GM10266 (cell line): ENCODE measurements around the gene CABP2.
A peak's percentile ranks its signal among the peaks of the same experiment; 100 is the strongest.
"Not testable (repeated sequence)": the region's sequence is repeated elsewhere in the genome, so short reads cannot be mapped to it uniquely, and the experiment has no call there.

ENCODE experiments used
- DNase-seq: peaks from one replicate; pipeline ENCODE4 v3.0.0; 2012; ENCODE audit errors: extremely low spot score
- CTCF ChIP-seq: IDR thresholded peaks from 2 replicates; pipeline ENCODE4 v1.5.1; 2012; ENCODE audit warnings: mild to moderate bottlenecking, low read depth; ENCODE audit not compliant: control insufficient read depth, insufficient read depth; ENCODE audit errors: missing control alignments

Gene CABP2

GRCh38 chr11:67522844-67523555 lies at the start of gene CABP2:
CABP2 (minus strand) TSS chr11:67523446; CDS start chr11:67523326, 120 bp downstream.
- no peak for TF ChIP-seq CTCF
- no peak for DNase-seq

GRCh38 chr11:67572747-67573419 lies 49.6 kb upstream of the CABP2 start:
- TF ChIP-seq CTCF = peak; percentile 75
- DNase-seq = no peak

- no peak for TF ChIP-seq CTCF
- DNase-seq = no peak
Measured at GRCh38 chr11:67572305-67572704, 49.1 kb upstream of the CABP2 start.

- TF ChIP-seq CTCF = no peak
- DNase-seq = no peak
Measured at GRCh38 chr11:67571443-67571842, 48.2 kb upstream of the CABP2 start.

- no peak for DNase-seq
- no peak for TF ChIP-seq CTCF
Measured at GRCh38 chr11:67564230-67564629, 41.0 kb upstream of the CABP2 start.

GRCh38 chr11:67563705-67564114 lies 40.5 kb upstream of the CABP2 start:
- not testable (repeated sequence) for DNase-seq

GRCh38 chr11:67562963-67563704 lies 39.9 kb upstream of the CABP2 start:
- TF ChIP-seq CTCF = no peak
- DNase-seq = no peak
